PFSK-1 (cell line): ENCODE measurements around the gene PLIN5.
A peak's percentile ranks its signal among the peaks of the same experiment; 100 is the strongest.

Experiments used
- FOXP2 ChIP-seq: optimal IDR thresholded peaks from 2 replicates; pipeline ENCODE3; 2011; ENCODE audit warnings: borderline replicate concordance, control low read depth, inconsistent platforms; ENCODE audit not compliant: insufficient read depth; ENCODE audit errors: extremely low read length, extremely low read depth
- POLR2AphosphoS5 ChIP-seq: IDR thresholded peaks from 2 replicates; pipeline ENCODE4 v1.6.1; 2012; ENCODE audit warnings: low read depth, mild to moderate bottlenecking, control low read depth, low read length, moderate library complexity
- REST ChIP-seq, 2 experiments: IDR thresholded peaks; 2 replicates each; pipeline versions ENCODE4 v1.6.1 to v1.8.0; 2011 to 2012; ENCODE audit warnings: low read depth in 2 of 2, low read length in 2 of 2, control low read depth in 1 of 2, inconsistent platforms in 1 of 2, mild to moderate bottlenecking in 1 of 2, moderate library complexity in 1 of 2; ENCODE audit not compliant: insufficient read depth in 1 of 2
- SIN3A ChIP-seq: IDR thresholded peaks from 2 replicates; pipeline ENCODE4 v1.6.1; 2012; ENCODE audit warnings: mild to moderate bottlenecking, low read length, moderate library complexity, borderline replicate concordance; ENCODE audit not compliant: insufficient read depth
- TAF1 ChIP-seq: IDR thresholded peaks from 2 replicates; pipeline ENCODE4 v1.6.1; 2012; ENCODE audit warnings: low read length, control low read depth, borderline replicate concordance; ENCODE audit not compliant: insufficient read depth

DNA sequence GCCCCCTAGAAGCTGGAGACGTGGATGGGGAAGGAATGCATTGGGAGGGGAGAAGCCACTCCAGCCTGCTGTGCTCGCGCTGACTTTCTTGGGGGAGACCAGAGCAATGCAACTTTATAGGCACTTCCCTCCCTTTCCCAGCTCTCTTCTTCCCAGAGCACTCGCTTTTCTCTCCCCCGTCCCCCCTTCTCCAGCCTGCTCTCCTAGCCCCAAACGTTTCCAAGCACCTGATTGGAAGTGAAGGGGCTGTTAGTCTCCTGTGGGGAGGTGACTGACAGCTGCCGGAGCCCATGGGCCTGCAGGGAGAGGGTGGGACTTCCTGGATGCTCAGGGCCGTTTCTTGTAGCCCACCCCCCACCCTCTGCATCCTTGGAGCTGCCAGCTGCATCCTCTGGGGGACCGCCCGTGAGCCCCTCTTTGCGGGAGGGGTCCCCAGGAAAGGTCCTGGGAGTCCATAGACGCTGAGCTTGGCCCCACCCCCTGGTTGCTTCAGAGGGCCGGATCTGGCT, 60.5 kb downstream of the PLIN5 start:
- TF ChIP-seq POLR2AphosphoS5 (peak; percentile 38; the same call in 1 of the 2 replicates), REST (IDR thresholded peaks at IDR 0.05; ENCODE audit: insufficient read depth in 1 of 2, low read depth in 2 of 2, low read length in 2 of 2) (no peak), TAF1 (no peak), SIN3A (no peak), FOXP2 (no peak)
